PC-3 (cell line): Measurements from ENCODE around the gene HTT-AS. TPM values are rescaled to one million over a fixed set of nuclear protein-coding genes. Genes with fewer than 3 reads are reported as not detected.
"Not testable (repeated sequence)": the region's sequence is repeated elsewhere in the genome, so short reads cannot be mapped to it uniquely, and the experiment has no call there.

ENCODE experiments used
- ATAC-seq: fragments of 200-7000 bp; cut with Tn5 transposase; 2 replicates; pipeline ENCODE4 v1.9.1; 2020; ENCODE audit warnings: mild to moderate bottlenecking, moderate library complexity
- BruUV-seq: library from RNA; stranded (reverse); fragments of 400-500 nt; replicated peaks from 2 replicates; lab custom pipeline; 2021; lab: Mats Ljungman, UMichigan
- CTCF ChIA-PET: fragments of 300-600 bp; sonication (Branson Sonifier 250); formaldehyde crosslinking; loops from one replicate; lab custom pipeline; 2022; ENCODE audit warnings: antibody characterized with exemption; lab: Charles Lee
- POLR2A ChIA-PET: fragments of 300-600 bp; sonication (Branson Sonifier 250); formaldehyde crosslinking; loops from one replicate; lab custom pipeline; 2022; ENCODE audit warnings: antibody characterized with exemption; ENCODE audit not compliant: unreplicated experiment; lab: Charles Lee
- DNase-seq: peaks from one replicate; pipeline ENCODE4 v3.0.0-alpha.2; 2015
- H2AFZ ChIP-seq: fragments of 300-600 bp; sonication (generic); 2 replicates; pipeline ENCODE4 v1.6.0; 2016; ENCODE audit warnings: antibody characterized with exemption, low read length
- H3F3A ChIP-seq: fragments of 300-600 bp; sonication (generic); one replicate; pipeline ENCODE4 v1.6.0; 2017; ENCODE audit warnings: antibody characterized with exemption, low read length, control low read depth, mild to moderate bottlenecking; ENCODE audit not compliant: unreplicated experiment
- H3K27ac ChIP-seq: fragments of 300-600 bp; sonication (generic); 2 replicates; pipeline ENCODE4 v1.5.1; 2016; ENCODE audit warnings: mild to moderate bottlenecking, low read length
- H3K27me3 ChIP-seq: fragments of 300-600 bp; sonication (generic); 2 replicates; pipeline ENCODE4 v1.6.1; 2016; ENCODE audit warnings: low read length, mixed read lengths
- H3K36me3 ChIP-seq: fragments of 300-600 bp; sonication (generic); 2 replicates; pipeline ENCODE4 v1.6.1; 2016; ENCODE audit warnings: low read depth, mixed run types, low read length, mixed read lengths
- H3K4me1 ChIP-seq: fragments of 300-600 bp; sonication (generic); 2 replicates; pipeline ENCODE4 v1.5.1; 2016; ENCODE audit warnings: low read length; ENCODE audit not compliant: insufficient read depth
- H3K4me2 ChIP-seq: fragments of 300-600 bp; sonication (generic); 2 replicates; pipeline ENCODE4 v1.6.0; 2016; ENCODE audit warnings: low read length
- H3K4me3 ChIP-seq: fragments of 300-600 bp; sonication (generic); 2 replicates; pipeline ENCODE4 v1.5.1; 2016; ENCODE audit warnings: mild to moderate bottlenecking, low read length, mixed read lengths
- H3K79me2 ChIP-seq: fragments of 300-600 bp; sonication (generic); 2 replicates; pipeline ENCODE4 v1.6.1; 2017; ENCODE audit warnings: low read length, mixed read lengths
- H3K9ac ChIP-seq: fragments of 300-600 bp; sonication (generic); 2 replicates; pipeline ENCODE4 v1.6.0; 2016; ENCODE audit warnings: mild to moderate bottlenecking, low read length
- H3K9me2 ChIP-seq: fragments of 300-600 bp; sonication (generic); replicated peaks from 2 replicates; pipeline ENCODE4 v1.6.1; 2016; ENCODE audit warnings: mixed run types, low read length, mixed read lengths
- H3K9me3 ChIP-seq: fragments of 300-600 bp; sonication (generic); 2 replicates; pipeline ENCODE4 v1.6.1; 2016; ENCODE audit warnings: low read length, mixed read lengths
- H4K20me1 ChIP-seq: fragments of 300-600 bp; sonication (generic); 2 replicates; pipeline ENCODE4 v1.6.1; 2016; ENCODE audit warnings: low read length, mixed read lengths
- EZH2 ChIP-seq: fragments of 300-600 bp; sonication (generic); IDR thresholded peaks from one replicate; pipeline ENCODE4 v1.6.1; 2017; ENCODE audit warnings: antibody characterized with exemption, mild to moderate bottlenecking, low read length; ENCODE audit not compliant: unreplicated experiment
- EZH2phosphoT487 ChIP-seq: fragments of 300-600 bp; sonication (generic); IDR thresholded peaks from 2 replicates; pipeline ENCODE4 v1.6.1; 2018; ENCODE audit warnings: mild to moderate bottlenecking, antibody characterized with exemption, low read length, borderline replicate concordance
- intact Hi-C: fragments of 100-400 bp; cut with micrococcal nuclease; formaldehyde crosslinking; loops from 2 replicates; pipeline ENCODE4 v1.9.0; 2023
- total RNA-seq: library from RNA; depleted of rRNA; stranded (reverse); fragments of >200 nt; gene quantifications from 2 replicates; pipeline ENCODE4 v1.2.3, GENCODE V29; 2014
- TF ChIP-seq, protein P1 (sequence below): fragments of 300-600 bp; sonication (generic); conservative IDR thresholded peaks from 2 replicates; pipeline ENCODE4 v1.5.1; 2017; ENCODE audit warnings: antibody characterized with exemption, low read depth, mild to moderate bottlenecking, low read length

Gene HTT-AS
- total RNA-seq, 1 experiment from 2014 or later = not detected

GRCh38 chr4:3096202-3096601 is 21.9 kb upstream of the HTT-AS start:
- no peak overlapping the region for H3K4me3 ChIP-seq
- no peak overlapping the region for H3K27ac ChIP-seq
- POLR2A ChIA-PET = no interaction called here
- no peak overlapping the region for H2AFZ ChIP-seq
- TF ChIP-seq EZH2 = no peak
- no peak for TF ChIP-seq EZH2phosphoT487
- TF ChIP-seq, protein P1, sequence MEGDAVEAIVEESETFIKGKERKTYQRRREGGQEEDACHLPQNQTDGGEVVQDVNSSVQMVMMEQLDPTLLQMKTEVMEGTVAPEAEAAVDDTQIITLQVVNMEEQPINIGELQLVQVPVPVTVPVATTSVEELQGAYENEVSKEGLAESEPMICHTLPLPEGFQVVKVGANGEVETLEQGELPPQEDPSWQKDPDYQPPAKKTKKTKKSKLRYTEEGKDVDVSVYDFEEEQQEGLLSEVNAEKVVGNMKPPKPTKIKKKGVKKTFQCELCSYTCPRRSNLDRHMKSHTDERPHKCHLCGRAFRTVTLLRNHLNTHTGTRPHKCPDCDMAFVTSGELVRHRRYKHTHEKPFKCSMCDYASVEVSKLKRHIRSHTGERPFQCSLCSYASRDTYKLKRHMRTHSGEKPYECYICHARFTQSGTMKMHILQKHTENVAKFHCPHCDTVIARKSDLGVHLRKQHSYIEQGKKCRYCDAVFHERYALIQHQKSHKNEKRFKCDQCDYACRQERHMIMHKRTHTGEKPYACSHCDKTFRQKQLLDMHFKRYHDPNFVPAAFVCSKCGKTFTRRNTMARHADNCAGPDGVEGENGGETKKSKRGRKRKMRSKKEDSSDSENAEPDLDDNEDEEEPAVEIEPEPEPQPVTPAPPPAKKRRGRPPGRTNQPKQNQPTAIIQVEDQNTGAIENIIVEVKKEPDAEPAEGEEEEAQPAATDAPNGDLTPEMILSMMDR = no peak
- intact Hi-C loops = no loop called here
- DNase-seq (no peak), ATAC-seq (no peak)
- CTCF ChIA-PET = no interaction called here
- H3K4me1 ChIP-seq = no peaks in the 10 kb centered on the region
- H4K20me1 ChIP-seq = no peaks in the 10 kb centered on the region
- no peaks in the 10 kb centered on the region; the same call in 1 of the 2 replicates for H3K36me3 ChIP-seq
- H3K9me3 ChIP-seq = no peaks in the 10 kb centered on the region
- H3K27me3 ChIP-seq = no peaks in the 10 kb centered on the region
- no peaks in the 10 kb centered on the region for H3K9me2 ChIP-seq
- H3K9ac ChIP-seq = no peak overlapping the region
- no peak overlapping the region for H3K4me2 ChIP-seq
- no peaks in the 10 kb centered on the region for H3F3A ChIP-seq
- no peaks in the 10 kb centered on the region for H3K79me2 ChIP-seq
- no TSS peak for BruUV-seq

GRCh38 chr4:3094701-3095100 is 20.4 kb upstream of the HTT-AS start:
- H3K36me3 ChIP-seq, H3K27ac ChIP-seq, H3K9ac ChIP-seq, POLR2A ChIA-PET, DNase-seq, H3K9me2 ChIP-seq, H3K9me3 ChIP-seq, intact Hi-C loops, ATAC-seq, H4K20me1 ChIP-seq, H3K4me3 ChIP-seq, H3K4me2 ChIP-seq, H3K27me3 ChIP-seq, CTCF ChIA-PET, H3K4me1 ChIP-seq, H3K79me2 ChIP-seq, H3F3A ChIP-seq, BruUV-seq, H2AFZ ChIP-seq: not testable (repeated sequence)

- POLR2A ChIA-PET = no interaction called here
These were observed 17.1 kb upstream of the HTT-AS start for GRCh38 chr4:3091464-3091863.

More at GRCh38 chr4:3091464-3091863, 17.1 kb upstream of the HTT-AS start:
- H3K4me1 ChIP-seq = no peaks in the 10 kb centered on the region
- no peak overlapping the region for H2AFZ ChIP-seq
- no TSS peak for BruUV-seq
- no peaks in the 10 kb centered on the region for H3K9me2 ChIP-seq
- H3K79me2 ChIP-seq = 0 out of 2 replicates have a peak, but pooled peaks cover 2% of the 10 kb centered on the region
- no peak for ATAC-seq
- no peak overlapping the region for H3K27ac ChIP-seq
- H3K36me3 ChIP-seq = no peaks in the 10 kb centered on the region; the same call in 1 of the 2 replicates
- H3K27me3 ChIP-seq = no peaks in the 10 kb centered on the region
- CTCF ChIA-PET = no interaction called here
- no peak overlapping the region for H3K4me2 ChIP-seq
- intact Hi-C loops = no loop called here
- H3K4me3 ChIP-seq = no peak overlapping the region
- DNase-seq = no peak
- no peak overlapping the region for H3K9ac ChIP-seq
- no peak for TF ChIP-seq EZH2phosphoT487
- no peak for TF ChIP-seq EZH2
- TF ChIP-seq, protein P1 = no peak
- H3F3A ChIP-seq = no peaks in the 10 kb centered on the region
- H4K20me1 ChIP-seq = no peaks in the 10 kb centered on the region
- H3K9me3 ChIP-seq = no peaks in the 10 kb centered on the region
